ENCODE measurements around the gene DRAP1. TPM values are rescaled to one million over a fixed set of nuclear protein-coding genes. Genes with fewer than 3 reads are reported as not detected.

Gene DRAP1
- total and polyA plus RNA-seq, 4 experiments from 2014 or later, result 78.2 to 102 (median 84.6) TPM

DNA sequence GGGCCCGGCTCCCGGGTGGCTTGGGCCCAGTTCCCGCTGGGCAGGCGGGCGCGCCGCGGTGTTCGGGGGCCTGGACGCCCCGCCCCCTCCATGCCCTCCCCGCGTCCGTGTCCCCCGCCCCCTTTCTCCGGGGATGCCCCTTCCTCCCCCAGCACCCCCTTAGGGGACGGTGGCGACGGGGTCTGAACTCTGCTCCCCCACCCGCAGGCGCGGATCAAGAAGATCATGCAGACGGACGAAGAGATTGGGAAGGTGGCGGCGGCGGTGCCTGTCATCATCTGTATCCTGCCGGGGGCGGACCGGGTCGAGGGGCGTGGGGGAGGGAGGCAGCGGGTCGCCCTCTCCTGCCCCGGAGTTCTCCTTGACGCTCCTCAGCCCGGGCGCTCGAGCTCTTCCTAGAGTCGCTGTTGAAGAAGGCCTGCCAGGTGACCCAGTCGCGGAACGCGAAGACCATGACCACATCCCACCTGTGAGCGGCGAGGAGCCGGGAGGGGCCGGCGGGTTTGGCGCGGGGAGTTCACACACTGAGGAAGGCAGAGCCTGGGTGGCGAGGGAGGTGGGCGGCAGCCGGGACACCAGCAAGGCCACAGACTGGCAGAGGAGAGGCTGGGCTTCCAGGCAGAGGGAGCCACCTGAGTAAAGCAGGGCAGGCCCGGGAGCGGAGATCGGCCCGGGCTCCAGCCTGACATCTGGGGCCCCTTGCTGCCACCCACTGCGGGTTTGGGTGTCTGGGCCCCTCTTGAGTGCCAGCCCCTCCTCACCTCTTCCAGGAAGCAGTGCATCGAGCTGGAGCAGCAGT is 546 bp downstream of the DRAP1 start:
- H3K36me3 Mint-ChIP-seq, result peaks cover 15 to 31% of the 10 kb centered on the region in 2 donors
- no peaks in the 10 kb centered on the region for H3K27me3 ChIP-seq (ENCODE audit: insufficient read depth, low read length)
- H3K4me1 ChIP-seq (ENCODE audit: insufficient read depth, low read length), result peaks cover 52% of the 10 kb centered on the region
- peak overlapping the region; percentile 86 to 94 (median 93) for H3K27ac Mint-ChIP-seq
- ChIA-PET CTCF (ENCODE audit: partially characterized antibody) (interaction anchor here (0.6 to 3.5 kb wide), 3 partner anchors 29 to 35 kb away, joined by 3 to 18 read pairs (median 9); partner anchors contain the start of gene FIBP), POLR2A (ENCODE audit: partially characterized antibody) (interaction anchor here (1.0 to 14.1 kb wide), 11 partner anchors 9 to 345 kb away, joined by 3 to 320 read pairs (median 20); partner anchors contain the start of genes CCDC85B, CFL1, FIBP and FOSL1)
- peak overlapping the region; percentile 83 for H3K27ac ChIP-seq (ENCODE audit: low read depth, low read length)
- H3K27me3 Mint-ChIP-seq, result no peaks in the 10 kb centered on the region
- intact Hi-C loops (cut with micrococcal nuclease), result loop anchor here (1.0 kb wide), 8 partner anchors 9 to 207 kb away; partner anchors contain the start of genes CCDC85B, CFL1, FOSL1 and KAT5
- H3K4me3 Mint-ChIP-seq, result peak overlapping the region; percentile 88 to 95 (median 92)
- H3K4me1 Mint-ChIP-seq, result peaks cover 15 to 59% (median 36%) of the 10 kb centered on the region in 4 donors
- peaks cover 0 to 4% (median 0%) of the 10 kb centered on the region in 8 donors for H3K9me3 Mint-ChIP-seq
- no peaks in the 10 kb centered on the region for H3K9me3 ChIP-seq (ENCODE audit: control insufficient read depth in 1 of 2, low read length in 2 of 2)
- peaks cover 12% of the 10 kb centered on the region for H3K36me3 ChIP-seq (ENCODE audit: insufficient read depth, low read length)
- peak in 1 of 5 donors; percentile 80 for DNase-seq
- H3K4me3 ChIP-seq (ENCODE audit: low read length in 2 of 2), result peak overlapping the region; percentile 76 to 89

DNA sequence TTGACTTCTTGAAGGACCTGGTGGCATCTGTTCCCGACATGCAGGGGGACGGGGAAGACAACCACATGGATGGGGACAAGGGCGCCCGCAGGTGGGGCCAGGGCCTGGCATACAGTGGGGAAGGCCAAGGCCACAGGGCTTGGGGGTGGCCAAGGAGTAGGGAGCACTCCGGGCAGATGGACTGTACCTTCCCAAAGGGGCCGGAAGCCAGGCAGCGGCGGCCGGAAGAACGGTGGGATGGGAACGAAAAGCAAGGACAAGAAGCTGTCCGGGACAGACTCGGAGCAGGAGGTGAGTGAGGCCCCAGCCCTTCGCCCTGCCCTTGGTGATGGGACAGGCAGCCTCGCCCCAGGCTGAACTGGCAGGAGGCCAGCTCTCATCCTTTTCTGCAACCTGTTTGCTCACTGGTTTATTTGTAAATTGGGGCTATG is 1.2 kb downstream of the DRAP1 start:
- H3K36me3 ChIP-seq (ENCODE audit: insufficient read depth, low read length), result peaks cover 12% of the 10 kb centered on the region
- Mint-ChIP-seq H3K4me1 (peaks cover 13 to 53% (median 30%) of the 10 kb centered on the region in 4 donors), H3K9me3 (peaks cover 0 to 4% (median 0%) of the 10 kb centered on the region in 8 donors), H3K27ac (peak overlapping the region in 5 of 7 donors; percentile 60 to 94 (median 93)), H3K27me3 (no peaks in the 10 kb centered on the region), H3K4me3 (peak overlapping the region; percentile 88 to 95 (median 92)), H3K36me3 (peaks cover 15 to 31% of the 10 kb centered on the region in 2 donors)
- intact Hi-C loops (cut with micrococcal nuclease), result no loop called here
- ChIA-PET POLR2A (ENCODE audit: partially characterized antibody) (interaction anchor here (1.0 to 14.1 kb wide), 9 partner anchors 8 to 61 kb away, joined by 3 to 320 read pairs (median 20); partner anchors contain the start of genes CCDC85B, CFL1, FIBP and FOSL1), CTCF (ENCODE audit: partially characterized antibody) (interaction anchor here (2.5 to 3.5 kb wide), 2 partner anchors 32 to 36 kb away, joined by 9 to 18 read pairs; partner anchors contain the start of gene FIBP)
- no peaks in the 10 kb centered on the region for H3K9me3 ChIP-seq (ENCODE audit: control insufficient read depth in 1 of 2, low read length in 2 of 2)
- H3K4me1 ChIP-seq (ENCODE audit: insufficient read depth, low read length), result peaks cover 52% of the 10 kb centered on the region
- DNase-seq, result no peak
- peak overlapping the region; percentile 76 to 89 for H3K4me3 ChIP-seq (ENCODE audit: low read length in 2 of 2)
- peak overlapping the region; percentile 83 for H3K27ac ChIP-seq (ENCODE audit: low read depth, low read length)
- no peaks in the 10 kb centered on the region for H3K27me3 ChIP-seq (ENCODE audit: insufficient read depth, low read length)

DNA sequence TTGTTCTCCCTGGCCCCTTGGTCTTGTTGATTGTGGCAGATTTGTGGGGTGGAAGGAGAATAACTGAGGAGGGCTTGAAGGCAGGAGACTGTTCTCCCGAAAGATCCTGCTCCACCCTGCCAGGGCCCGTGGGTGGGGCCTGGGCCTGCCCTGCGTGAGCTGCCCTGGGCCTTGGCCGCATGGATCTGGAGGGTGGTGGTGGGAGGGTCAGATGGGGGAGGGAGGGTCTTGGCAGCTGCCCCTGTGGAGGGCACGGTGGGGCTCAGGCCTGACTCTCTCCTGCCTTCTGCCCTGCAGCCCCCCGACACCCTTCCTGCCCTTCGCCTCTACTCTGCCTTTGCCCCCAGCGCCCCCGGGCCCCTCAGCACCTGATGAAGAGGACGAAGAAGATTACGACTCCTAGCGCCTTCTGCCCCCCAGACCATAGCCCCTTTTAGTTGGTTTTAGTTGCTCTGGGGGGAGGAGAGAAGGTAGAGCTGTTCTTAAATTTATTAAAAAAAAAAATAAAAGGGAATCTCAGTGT is 1.9 kb downstream of the DRAP1 start:
- no peaks in the 10 kb centered on the region for H3K27me3 Mint-ChIP-seq
- no peaks in the 10 kb centered on the region for H3K9me3 ChIP-seq (ENCODE audit: control insufficient read depth in 1 of 2, low read length in 2 of 2)
- intact Hi-C loops (cut with micrococcal nuclease), result no loop called here
- no peak for DNase-seq
- peaks cover 15 to 31% of the 10 kb centered on the region in 2 donors for H3K36me3 Mint-ChIP-seq
- peak overlapping the region; percentile 68 to 95 (median 92) for H3K4me3 Mint-ChIP-seq
- ChIA-PET CTCF (ENCODE audit: partially characterized antibody) (interaction anchor here (0.7 to 3.5 kb wide), 3 partner anchors 12 to 36 kb away, joined by 3 to 18 read pairs (median 9); partner anchors contain the start of gene FIBP), POLR2A (ENCODE audit: partially characterized antibody) (interaction anchor here (2.5 to 14.1 kb wide), 6 partner anchors 8 to 61 kb away, joined by 7 to 320 read pairs (median 38); partner anchors contain the start of genes CCDC85B, CFL1, FIBP and FOSL1)
- H3K4me1 Mint-ChIP-seq, result peaks cover 12 to 47% (median 31%) of the 10 kb centered on the region in 4 donors
- H3K9me3 Mint-ChIP-seq, result peaks cover 0 to 4% (median 0%) of the 10 kb centered on the region in 8 donors
- H3K4me3 ChIP-seq (ENCODE audit: low read length in 2 of 2), result peak overlapping the region in 1 of 2 donors; percentile 89
- H3K27ac ChIP-seq (ENCODE audit: low read depth, low read length), result peak overlapping the region; percentile 83
- H3K27ac Mint-ChIP-seq, result peak overlapping the region in 1 of 7 donors; percentile 56
- no peaks in the 10 kb centered on the region for H3K27me3 ChIP-seq (ENCODE audit: insufficient read depth, low read length)
- peaks cover 48% of the 10 kb centered on the region for H3K4me1 ChIP-seq (ENCODE audit: insufficient read depth, low read length)
- H3K36me3 ChIP-seq (ENCODE audit: insufficient read depth, low read length), result peaks cover 12% of the 10 kb centered on the region

DNA sequence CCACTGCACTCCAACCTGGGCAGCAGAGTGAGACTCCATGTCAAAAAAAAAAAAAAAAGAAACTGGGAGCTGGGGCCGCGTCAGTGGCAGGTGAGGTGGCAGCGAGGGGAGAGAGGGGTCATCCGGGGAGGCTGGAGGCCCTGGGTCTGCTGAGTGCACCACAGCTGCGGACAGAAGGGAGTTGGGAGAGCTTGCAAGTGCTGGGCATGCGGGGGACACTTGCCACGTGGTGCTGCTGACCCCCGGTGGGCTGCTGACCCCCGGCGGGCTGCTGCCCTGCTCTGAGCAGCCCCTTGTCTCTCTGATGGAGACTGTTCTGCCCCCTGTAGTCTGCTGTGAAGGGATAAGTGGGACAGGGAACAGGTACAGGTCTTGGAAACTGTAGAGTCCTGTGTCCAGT is 2.6 kb downstream of the DRAP1 start:
- H3K27me3 Mint-ChIP-seq, result no peaks in the 10 kb centered on the region
- H3K27ac Mint-ChIP-seq, result peak overlapping the region in 4 of 7 donors; percentile 0 to 48 (median 30)
- Histone ChIP-seq H3K9me3 (ENCODE audit: control insufficient read depth in 1 of 2, low read length in 2 of 2) (no peaks in the 10 kb centered on the region), H3K4me1 (ENCODE audit: insufficient read depth, low read length) (peaks cover 40% of the 10 kb centered on the region), H3K36me3 (ENCODE audit: insufficient read depth, low read length) (peaks cover 12% of the 10 kb centered on the region), H3K4me3 (ENCODE audit: low read length in 2 of 2) (no peak overlapping the region), H3K27me3 (ENCODE audit: insufficient read depth, low read length) (no peaks in the 10 kb centered on the region), H3K27ac (ENCODE audit: low read depth, low read length) (no peak overlapping the region)
- DNase-seq, result no peak
- peaks cover 9 to 42% (median 25%) of the 10 kb centered on the region in 4 donors for H3K4me1 Mint-ChIP-seq
- intact Hi-C loops (cut with micrococcal nuclease), result no loop called here
- ChIA-PET POLR2A (ENCODE audit: partially characterized antibody) (interaction anchor here (0.7 to 14.1 kb wide), 6 partner anchors 22 to 346 kb away, joined by 3 to 320 read pairs (median 23); partner anchors contain the start of genes CCDC85B, CFL1, EHBP1L1 and FIBP), CTCF (ENCODE audit: partially characterized antibody) (interaction anchor here (0.7 to 3.5 kb wide), 3 partner anchors 11 to 37 kb away, joined by 3 to 18 read pairs (median 9); partner anchors contain the start of gene FIBP)
- peaks cover 0 to 4% (median 0%) of the 10 kb centered on the region in 8 donors for H3K9me3 Mint-ChIP-seq
- H3K4me3 Mint-ChIP-seq, result peak overlapping the region in 5 of 8 donors; percentile 9 to 56 (median 46)
- H3K36me3 Mint-ChIP-seq, result peaks cover 15 to 28% of the 10 kb centered on the region in 2 donors

DNA sequence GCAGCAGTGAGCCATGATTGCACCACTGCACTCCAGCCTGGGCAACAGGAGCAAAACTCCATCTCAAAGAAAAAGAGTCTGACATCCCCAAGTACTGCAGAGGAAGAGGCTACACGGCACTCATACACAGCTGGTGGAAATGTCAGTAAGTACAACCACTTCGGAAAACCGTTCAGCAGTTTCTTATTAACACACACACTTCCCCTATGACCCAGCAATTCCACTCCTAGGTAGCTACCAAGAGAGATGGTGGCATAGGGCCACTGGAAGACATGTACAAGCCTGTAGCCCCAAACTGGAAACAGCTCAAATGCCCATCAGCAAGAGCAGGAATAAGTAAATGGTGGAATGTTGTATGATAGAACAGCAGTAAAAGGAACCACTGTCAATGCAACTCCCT is 3.3 kb downstream of the DRAP1 start:
- ChIA-PET POLR2A (ENCODE audit: partially characterized antibody) (interaction anchor here (0.7 to 14.1 kb wide), 4 partner anchors 22 to 347 kb away, joined by 3 to 320 read pairs (median 6); partner anchors contain the start of genes CCDC85B, EHBP1L1, FIBP and FOSL1), CTCF (ENCODE audit: partially characterized antibody) (interaction anchor here (1.0 to 3.5 kb wide), 3 partner anchors 34 to 63 kb away, joined by 4 to 18 read pairs (median 6); partner anchors contain the start of genes FIBP and MUS81)
- Mint-ChIP-seq H3K4me1 (peaks cover 9 to 42% (median 26%) of the 10 kb centered on the region in 4 donors), H3K27me3 (no peaks in the 10 kb centered on the region), H3K36me3 (peaks cover 15 to 28% of the 10 kb centered on the region in 2 donors), H3K4me3 (peak overlapping the region in 7 of 8 donors; percentile 9 to 54 (median 24)), H3K27ac (peak overlapping the region in 4 of 7 donors; percentile 11 to 56 (median 30)), H3K9me3 (peaks cover 0 to 4% (median 0%) of the 10 kb centered on the region in 8 donors)
- Histone ChIP-seq H3K4me1 (ENCODE audit: insufficient read depth, low read length) (peaks cover 40% of the 10 kb centered on the region), H3K27ac (ENCODE audit: low read depth, low read length) (no peak overlapping the region), H3K4me3 (ENCODE audit: low read length in 2 of 2) (no peak overlapping the region), H3K36me3 (ENCODE audit: insufficient read depth, low read length) (peaks cover 12% of the 10 kb centered on the region), H3K27me3 (ENCODE audit: insufficient read depth, low read length) (no peaks in the 10 kb centered on the region), H3K9me3 (ENCODE audit: control insufficient read depth in 1 of 2, low read length in 2 of 2) (no peaks in the 10 kb centered on the region)
- intact Hi-C loops (cut with micrococcal nuclease), result no loop called here
- DNase-seq, result no peak

DNA sequence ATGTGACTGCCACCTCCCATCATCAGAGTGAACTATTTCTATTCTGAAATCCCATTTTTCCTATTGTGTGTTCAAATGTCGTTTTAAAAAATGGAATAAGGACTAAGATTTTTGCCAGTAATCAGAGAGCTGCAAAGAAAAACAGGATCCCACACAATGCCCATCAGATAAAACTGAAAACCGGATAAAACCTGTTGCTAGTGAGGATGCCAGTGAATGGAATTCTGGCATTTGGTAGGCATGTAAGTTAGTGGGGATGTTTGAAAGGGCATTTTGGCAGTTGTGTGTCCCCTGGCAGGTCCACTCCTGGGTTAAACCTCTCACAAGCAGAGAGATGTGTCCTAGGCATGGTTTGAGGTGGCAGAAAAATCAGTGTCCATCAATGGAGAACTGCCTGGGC is 6.2 kb downstream of the DRAP1 start:
- intact Hi-C loops (cut with micrococcal nuclease), result no loop called here
- peaks cover 0 to 4% (median 0%) of the 10 kb centered on the region in 8 donors for H3K9me3 Mint-ChIP-seq
- peaks cover 12% of the 10 kb centered on the region for H3K36me3 ChIP-seq (ENCODE audit: insufficient read depth, low read length)
- peaks cover 21 to 44% (median 31%) of the 10 kb centered on the region in 4 donors for H3K4me1 Mint-ChIP-seq
- no peak overlapping the region for H3K4me3 ChIP-seq (ENCODE audit: low read length in 2 of 2)
- no peak for DNase-seq
- no peak overlapping the region for H3K4me3 Mint-ChIP-seq
- CTCF ChIA-PET (ENCODE audit: partially characterized antibody), result no interaction called here
- H3K27ac ChIP-seq (ENCODE audit: low read depth, low read length), result no peak overlapping the region
- H3K27me3 ChIP-seq (ENCODE audit: insufficient read depth, low read length), result no peaks in the 10 kb centered on the region
- POLR2A ChIA-PET (ENCODE audit: partially characterized antibody), result interaction anchor here (0.9 to 14.1 kb wide), 2 partner anchors 24 to 36 kb away, joined by 3 to 320 read pairs; partner anchors contain the start of genes CCDC85B and FIBP
- peak overlapping the region in 3 of 7 donors; percentile 13 to 57 (median 31) for H3K27ac Mint-ChIP-seq
- peaks cover 15% of the 10 kb centered on the region in 2 donors for H3K36me3 Mint-ChIP-seq
- H3K27me3 Mint-ChIP-seq, result no peaks in the 10 kb centered on the region
- H3K4me1 ChIP-seq (ENCODE audit: insufficient read depth, low read length), result peaks cover 45% of the 10 kb centered on the region
- H3K9me3 ChIP-seq (ENCODE audit: control insufficient read depth in 1 of 2, low read length in 2 of 2), result no peaks in the 10 kb centered on the region
